CD4-positive, alpha-beta T cell treated with Interleukin-1 beta for 1 hour (primary cell): Measurements from ENCODE around the gene CD82.

Experiments used
- DNase-seq, 2 donors: peaks; one replicate each; pipeline ENCODE4 v3.0.0-alpha.2; 2020 to 2022

CD82 gene

DNA sequence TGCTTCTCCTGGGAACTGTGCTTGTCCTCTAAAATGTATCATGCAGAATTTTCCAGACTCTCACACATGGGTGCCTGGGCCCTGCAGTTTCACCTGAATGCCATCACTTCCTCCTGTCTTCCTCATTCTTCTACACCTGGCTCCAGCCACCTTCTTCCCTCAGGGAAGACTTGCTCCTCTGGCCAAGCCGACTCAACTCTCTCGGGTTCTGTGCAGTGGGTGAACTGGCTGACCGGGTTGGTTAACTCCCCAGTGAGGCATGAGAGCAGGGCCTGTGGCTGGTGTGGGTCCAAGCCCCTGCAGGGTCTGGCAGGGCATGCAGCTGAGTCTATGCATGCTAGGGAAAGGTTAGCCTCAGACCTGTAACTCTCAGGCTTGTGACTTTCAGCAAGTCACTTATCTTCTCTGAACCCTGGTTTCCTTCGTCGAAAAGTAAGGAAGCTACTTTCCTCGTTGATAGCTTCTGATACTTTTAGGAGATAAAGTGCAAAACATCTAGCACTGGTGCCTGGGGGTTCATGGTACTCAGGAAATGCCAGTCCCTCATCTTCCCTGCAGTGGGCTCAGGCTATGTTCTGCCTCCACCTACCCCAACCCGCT lies 11.9 kb downstream of the CD82 start:
- no peak for DNase-seq

DNA sequence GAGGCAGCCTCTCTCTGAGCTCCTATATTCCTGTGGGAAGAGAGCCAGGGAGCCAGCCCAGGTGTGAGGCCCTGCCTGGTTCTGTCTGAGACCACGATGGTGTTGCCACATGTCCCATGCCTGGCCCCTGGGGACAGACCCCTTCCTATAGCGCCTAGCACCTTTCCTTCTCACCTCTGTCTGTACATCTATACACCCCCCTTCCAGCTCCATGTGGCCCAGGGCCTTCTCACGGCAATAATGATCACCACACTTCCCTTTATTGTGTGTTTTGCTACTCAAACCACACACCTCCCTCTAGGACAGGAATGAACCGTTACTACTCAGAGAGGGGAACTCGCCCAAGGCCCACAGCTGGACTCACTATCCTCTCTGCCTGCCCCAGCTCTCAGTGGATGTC lies 12.8 kb downstream of the CD82 start:
- no peak for DNase-seq

DNA sequence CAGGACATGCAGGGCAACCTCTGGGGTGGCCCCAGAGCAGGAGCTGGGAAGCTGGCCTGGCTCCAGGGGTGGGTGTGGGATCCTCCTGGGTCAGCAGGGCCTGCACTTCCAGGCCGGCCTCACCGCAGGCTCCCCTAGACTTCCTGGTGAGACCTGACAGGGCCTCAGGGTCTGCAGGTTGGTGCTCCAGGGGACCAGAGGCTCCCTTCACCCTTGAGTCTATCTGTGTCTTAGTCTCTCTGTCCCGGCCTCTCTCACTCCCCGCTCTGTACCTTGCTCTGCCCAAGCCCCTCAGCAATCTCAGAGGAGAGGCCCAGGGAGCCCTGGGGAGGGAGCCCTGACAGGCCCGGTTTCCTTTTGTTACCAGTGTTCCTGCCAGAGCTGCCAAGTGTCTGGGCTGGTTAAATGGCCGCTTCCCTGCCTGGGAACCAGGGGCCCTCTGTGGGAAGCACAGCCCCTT lies 13.9 kb downstream of the CD82 start:
- no peak for DNase-seq

DNA sequence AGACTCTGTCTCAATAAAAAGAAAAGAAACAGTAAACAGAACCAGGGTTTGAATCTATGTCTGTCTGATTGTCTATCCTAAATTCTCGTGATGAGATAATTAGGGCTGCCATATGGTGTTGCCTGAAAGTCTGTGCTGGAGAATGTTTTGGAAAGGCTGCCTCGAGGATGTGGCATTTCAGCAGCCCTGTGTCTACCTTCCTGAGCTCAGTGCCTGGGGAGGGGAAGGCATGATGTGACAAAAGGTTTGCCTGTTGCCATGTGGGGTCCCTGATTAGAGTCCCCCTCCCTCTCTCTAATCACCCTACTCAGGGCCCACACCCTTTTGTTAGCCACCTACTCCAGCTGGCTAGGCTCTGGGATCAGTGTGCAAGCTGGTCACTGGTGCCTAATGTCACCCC lies 15.2 kb downstream of the CD82 start:
- DNase-seq, result no peak

DNA sequence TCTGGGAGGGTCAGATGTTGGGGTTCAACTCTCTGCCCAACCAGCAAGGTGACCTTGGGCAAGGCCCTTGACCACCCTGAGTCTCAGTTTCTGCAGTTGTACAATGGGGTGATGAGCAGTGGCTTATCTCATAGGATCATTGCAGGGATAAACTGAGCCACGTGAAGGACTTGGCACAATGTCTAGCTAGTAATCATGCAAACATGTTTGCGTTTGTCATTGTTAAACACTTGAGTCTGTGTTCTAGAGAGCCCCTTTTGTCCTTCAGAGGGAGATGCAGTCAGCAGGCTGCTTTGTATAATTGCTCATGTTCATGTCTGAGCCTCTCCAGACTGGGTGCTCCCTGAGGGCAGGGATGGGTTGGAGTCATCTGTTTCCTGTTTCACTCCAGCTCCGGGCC lies 15.8 kb downstream of the CD82 start:
- DNase-seq, result no peak

DNA sequence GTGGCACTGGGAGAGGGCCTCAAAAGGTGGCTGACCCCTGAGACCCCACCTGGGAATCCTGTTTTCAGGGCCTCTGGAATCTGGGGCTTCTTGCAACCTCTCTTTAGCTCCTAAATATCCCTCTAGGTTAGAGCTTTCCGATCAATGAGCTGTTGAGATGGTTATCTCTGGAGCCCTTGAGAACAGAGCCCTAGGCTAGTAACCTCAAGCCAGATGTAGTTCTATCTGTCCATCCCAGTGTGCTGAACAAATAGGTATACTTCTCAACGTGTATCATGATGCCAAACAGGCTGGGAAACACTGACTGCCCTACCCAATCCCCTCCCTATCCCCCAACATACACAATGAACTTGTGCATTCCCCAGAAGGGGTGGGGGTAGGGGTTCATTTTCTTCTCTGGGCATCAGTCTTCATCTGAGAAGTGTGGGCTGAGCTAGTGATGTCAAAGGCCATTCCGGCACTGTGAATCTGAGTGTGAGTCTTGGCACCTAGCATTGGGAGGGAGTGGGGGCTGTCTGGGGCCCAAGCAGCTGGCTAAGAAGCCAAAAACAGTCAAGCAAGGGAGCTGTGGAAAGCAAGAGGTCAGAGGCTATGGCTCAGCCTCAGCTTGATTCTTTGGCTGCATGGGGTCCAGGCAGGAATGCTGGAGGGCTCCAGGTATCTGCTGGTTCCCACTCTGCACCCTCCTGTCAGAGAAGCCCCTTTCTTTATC lies 17.3 kb downstream of the CD82 start:
- no peak for DNase-seq

DNA sequence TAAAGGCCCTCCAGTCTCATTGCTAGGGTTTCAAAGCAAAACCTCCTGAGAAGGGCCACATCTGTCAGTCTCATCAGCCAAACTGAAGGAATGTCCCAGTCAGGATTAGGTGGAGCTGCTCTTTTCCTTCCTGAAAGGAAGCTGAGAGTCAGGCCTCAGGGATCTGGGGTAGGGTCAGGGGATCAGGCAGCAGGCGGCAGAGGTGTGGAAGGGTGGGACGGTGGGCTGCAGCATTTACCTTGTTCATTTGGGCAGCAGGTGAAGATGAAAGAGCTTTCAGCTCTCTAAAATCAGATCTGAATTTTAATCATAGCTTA lies 17.8 kb downstream of the CD82 start:
- DNase-seq, result no peak

DNA sequence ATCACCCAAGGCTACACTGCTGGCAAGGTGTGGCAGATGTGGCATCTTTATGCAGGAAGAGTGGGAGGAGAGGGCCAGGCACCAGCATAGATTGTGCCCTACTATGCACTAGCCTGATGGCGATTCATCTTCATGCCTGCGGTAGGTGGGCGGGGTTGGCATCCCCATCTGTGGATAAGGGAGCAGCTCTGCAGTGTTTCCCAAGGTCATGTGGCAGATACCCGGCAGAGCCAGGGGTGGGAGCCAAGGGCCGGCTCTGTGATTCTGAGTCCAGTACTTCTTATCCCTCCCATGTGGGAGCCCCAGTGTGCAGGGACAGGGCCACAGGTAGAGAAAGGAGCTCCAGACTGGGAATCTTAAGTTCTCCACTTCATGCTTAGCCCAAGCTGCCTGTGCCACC lies 20.0 kb downstream of the CD82 start:
- DNase-seq, result no peak

DNA sequence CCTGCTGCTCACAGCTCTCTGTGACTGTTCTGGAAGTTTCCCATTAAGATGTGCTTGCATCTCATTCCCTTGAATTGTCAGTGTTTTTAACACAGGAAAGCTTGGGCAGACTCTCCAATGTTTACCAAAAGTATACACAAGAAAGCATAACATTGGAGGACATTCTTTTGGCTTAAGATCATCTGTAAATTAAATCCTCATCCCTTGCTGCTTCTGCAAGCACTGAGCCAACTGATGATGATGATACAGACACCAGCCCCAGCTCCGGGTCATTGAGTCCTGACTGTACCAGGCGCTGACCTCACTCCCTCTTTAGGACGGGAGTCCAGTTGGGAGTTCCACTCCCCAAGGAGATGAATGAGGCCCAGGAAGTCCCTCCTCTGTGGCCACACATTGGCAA lies 23.8 kb downstream of the CD82 start:
- DNase-seq, result no peak

DNA sequence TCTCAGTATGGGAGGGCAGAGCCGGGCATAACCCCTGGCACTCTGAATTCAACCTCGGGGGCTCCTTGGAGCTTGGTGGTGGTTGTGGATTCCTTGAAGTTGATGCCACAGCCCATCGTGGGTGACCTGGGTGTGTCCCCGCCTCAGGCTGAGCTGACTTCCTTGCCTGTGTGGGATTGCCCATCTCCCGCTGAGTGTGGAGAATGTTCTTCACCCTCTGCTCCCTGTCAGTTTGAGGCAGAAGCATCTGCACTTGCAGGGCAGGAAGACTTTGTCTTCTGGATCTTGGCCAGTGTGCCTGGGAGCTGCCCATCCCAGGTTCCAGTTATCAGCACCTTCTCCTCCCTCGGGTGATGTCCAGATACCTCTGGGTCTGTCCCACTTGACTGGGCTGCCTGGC lies 25.3 kb downstream of the CD82 start:
- DNase-seq, result no peak

DNA sequence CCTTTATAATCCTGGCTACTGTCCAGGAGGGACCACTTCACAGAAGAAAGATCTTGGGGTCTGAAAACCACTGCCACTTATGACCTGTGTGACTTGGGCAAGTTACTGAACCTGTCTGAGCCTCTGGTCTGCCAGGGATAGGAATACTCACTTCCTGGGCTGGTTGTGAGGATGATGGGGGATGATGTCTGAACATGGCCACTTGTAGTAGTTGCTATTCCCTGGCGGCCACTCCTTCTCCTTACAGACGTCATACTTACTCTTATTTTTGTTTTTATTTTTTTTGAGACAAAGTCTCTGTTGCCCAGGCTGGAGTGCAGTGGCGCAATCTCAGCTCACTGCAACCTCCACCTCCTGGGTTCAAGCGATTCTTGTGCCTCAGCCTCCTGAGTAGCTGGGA lies 26.1 kb downstream of the CD82 start:
- DNase-seq, result no peak

DNA sequence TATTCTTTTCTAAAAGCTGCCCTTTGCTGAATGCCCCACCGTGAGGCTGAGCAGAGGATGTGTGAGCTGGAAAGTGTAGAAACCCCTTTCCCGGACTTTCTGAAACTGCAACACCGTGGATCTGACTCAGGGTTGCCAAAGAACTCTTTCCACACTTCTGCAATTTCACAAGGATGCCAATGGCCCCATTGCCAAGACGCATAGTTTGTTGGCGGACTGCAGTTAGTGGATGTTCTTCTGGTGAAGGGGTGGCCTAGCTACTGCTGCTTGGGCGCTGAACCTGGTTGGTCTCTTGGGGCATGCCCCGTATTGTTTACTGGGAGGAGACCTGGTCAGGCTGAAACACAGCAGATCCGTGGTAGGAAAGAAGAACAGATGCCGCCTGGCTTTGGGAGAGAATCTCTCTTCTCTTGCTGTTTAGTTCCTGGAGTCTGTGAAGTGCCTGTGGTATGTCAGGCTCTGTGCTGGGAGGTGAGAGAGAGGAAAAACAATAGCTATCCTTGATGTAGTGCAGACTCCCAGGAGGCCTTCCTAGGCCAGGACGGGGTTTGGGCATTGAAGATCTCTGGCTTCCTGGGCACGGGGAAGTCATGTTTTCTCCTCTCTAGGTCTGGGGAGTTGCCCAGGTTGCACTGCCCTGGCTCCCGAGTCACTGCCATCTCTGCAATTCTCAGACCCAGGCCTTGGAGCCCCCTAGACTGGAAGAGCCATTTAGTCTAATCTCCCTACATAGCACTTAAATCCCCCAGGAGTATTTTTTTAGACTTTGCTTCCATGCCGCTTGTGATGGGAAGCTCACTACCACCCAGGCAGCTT lies 26.9 kb downstream of the CD82 start:
- peak in 1 of 2 donors; percentile 60 for DNase-seq

DNA sequence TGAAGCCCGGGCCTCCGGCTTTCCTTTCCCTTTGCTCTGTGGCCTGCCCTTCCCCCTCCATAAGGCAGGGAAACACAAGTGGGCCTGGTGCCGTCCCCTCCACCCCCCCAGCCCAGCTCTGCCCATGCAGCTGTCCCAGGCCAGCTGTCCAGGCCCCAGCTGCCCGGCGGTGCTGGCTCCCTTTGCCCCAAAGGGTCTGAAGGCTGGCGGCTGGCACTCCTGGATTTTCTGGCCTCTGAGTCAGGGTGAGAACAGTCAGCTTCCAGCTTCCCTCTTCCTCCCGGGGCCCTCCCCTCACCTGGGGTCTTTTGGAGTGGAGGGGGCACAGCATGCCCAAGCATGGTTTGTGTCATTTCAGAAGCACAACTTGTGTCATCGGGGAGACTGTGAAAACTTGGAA lies 27.8 kb downstream of the CD82 start:
- DNase-seq, result no peak

DNA sequence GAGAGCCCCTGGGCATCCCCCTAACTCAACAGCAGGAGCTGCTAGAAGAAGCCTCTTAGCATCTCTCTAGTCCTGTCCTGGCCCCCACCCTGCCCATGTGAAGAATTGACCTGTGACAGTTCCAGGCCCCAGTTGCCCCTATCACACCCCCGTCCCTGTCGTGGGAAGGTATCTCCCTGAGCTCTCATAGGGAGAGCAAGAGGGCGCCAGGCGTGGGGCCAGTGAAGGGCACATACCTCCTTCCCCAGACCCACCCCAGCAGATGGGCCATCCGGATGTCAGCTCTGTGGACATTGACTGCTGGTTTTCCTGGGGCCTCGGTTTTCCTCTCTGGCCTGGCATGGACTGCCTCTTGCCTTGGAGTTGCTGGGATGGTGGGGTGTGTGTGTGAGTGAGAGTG lies 29.5 kb downstream of the CD82 start:
- no peak for DNase-seq

DNA sequence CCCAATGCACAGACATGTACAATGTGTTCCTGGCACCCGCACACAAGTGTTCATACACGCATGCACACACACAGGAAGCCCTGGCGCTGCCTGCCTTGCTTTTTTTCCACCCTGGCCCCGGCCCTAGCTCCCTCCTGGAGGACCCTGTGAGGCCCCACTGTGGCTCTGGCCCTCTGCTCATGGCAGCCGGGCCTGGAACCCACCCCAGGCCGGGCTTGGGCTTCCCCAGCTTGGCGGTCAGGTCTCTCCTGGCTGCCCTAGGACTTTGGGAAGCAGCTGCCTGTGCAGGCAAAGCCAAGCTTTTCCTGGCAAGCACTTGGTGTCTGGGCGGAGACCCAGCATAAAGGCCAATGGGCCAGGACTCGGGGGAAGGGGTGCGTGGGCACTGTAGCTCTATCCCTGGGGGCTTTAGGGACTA lies 30.5 kb downstream of the CD82 start:
- DNase-seq, result no peak

DNA sequence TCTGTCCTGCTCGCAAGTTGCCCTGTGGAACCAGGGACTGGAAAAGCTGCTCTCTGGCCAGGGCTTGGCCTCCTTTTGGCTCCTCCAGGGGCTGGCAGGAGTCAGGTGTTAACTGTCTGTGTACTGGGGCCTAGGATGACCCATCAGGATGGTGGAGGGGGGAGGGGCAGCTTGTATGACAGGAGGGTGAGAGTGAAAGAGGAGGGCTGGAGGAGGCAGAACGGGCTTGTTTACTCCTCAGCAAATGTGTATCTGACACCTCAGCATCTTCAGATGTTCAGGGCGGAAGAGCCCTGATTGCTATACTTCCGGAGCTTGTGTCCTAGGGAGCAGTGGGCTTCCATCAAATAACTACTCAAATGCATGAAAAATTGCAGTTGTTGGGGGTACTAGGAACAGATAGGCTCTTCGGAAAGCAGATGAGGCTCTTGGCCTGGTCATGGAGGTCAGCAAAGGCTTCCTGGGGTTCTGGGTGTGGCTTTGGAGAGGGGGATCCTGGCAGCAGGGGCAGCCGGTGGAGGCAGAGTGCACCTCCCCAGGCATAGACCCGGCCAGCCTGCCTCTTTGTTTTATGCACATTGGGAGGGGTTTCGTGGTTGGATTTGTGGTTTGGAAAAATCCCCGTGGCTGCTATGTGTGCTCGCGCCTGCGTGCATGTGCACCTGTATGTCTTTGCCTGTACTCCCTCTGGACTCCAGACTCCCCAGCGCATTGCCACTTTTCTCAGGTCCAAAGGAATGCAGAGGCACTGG lies 31.2 kb downstream of the CD82 start:
- DNase-seq, result peak; percentile 72 to 78

DNA sequence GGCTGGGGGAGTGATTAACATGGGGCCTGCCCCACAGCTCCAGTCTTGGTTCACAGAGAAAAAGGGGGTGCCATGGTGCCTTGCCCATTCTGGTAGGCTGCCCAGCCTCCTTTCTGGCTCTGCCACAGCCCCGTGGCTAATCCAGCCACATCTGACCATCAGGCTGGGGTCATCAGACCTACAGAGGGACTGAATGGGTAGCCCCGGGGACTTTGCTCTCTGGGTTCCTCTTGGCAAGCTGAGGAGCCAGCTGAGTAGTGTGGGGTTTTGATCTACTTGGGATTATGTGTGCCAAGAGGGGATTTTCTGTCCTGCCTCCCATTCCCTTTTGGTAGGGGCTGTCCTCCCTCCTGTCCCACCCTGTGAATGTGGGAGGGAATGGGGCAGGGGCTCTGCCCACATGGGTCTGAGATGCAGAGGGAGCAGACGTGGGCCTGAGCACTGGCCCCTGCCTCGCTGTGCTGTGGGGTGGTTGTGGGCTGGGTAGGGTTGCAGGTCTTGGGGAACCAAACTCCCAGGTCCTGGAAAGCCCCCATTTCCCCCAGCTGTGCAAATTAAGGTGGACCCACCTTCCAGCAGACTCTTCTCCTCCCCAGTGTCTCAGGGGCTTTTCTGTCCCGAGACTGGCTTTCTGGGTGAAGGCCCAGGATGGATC lies 32.0 kb downstream of the CD82 start:
- DNase-seq, result no peak

DNA sequence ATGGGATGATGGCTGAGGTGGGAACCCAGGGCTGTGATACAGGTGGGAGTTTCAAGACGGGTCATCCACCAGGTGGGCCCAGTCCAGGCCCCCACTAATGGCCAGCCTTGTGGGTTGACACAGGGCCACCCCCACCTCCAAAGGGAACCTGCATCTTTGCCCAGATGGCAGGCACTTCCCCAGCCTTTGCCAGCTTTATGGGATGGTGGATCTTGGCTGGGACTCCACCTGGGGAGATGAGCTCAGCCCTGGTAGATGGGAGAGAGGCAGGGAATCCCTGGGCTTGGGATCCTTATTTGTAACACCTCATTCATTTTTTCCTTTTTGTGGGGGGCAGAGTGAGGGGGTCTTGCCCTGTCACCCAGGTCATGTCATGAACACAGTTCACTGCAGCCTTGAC lies 33.4 kb downstream of the CD82 start:
- DNase-seq, result no peak

DNA sequence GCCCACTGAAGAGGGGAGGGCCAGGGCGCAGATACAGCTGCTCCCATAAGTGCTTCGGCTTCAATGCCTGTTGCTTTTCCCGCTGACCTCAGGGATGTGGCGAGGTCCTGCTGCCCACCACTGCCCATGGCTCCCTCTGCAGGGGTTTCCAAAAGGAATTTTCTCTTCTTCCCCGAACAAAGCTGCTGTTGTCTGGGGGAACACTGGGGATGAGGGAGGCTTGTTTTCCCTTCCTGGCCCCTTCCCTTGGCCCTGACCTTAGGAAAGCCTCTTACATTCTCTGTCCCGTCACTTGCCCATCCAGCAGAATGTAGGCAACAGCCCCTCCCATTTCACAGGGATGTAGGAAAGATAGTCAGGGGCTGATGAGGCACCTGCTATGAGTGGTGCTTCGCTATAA lies 34.8 kb downstream of the CD82 start:
- no peak for DNase-seq

DNA sequence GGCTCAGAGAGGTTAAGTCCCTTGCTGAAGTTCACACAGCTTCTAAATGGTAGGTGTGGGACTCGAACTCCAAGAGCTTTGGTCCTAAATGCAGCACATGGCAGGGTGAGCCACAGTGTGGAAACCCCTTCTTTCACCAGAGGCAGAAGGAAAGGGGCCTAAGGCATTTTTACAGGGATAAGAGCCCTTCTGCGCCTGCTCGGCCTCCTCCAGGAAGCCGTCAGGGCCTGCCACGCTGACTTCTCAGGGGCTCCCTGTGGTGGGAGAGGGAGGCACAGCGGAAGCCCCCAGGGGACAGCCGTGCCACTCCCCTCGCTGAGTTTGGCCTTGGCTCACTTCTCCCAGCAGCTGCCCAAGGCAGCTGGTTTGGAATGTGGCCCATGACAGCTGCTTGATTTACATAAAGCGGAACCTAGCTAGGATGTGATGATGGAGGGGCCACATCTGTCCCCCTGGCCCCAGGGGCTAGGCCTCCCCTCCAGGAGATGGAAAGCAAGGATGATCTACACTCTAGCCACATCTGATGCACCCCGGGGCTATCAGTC lies 35.4 kb downstream of the CD82 start:
- peak in 1 of 2 donors; percentile 53 for DNase-seq

DNA sequence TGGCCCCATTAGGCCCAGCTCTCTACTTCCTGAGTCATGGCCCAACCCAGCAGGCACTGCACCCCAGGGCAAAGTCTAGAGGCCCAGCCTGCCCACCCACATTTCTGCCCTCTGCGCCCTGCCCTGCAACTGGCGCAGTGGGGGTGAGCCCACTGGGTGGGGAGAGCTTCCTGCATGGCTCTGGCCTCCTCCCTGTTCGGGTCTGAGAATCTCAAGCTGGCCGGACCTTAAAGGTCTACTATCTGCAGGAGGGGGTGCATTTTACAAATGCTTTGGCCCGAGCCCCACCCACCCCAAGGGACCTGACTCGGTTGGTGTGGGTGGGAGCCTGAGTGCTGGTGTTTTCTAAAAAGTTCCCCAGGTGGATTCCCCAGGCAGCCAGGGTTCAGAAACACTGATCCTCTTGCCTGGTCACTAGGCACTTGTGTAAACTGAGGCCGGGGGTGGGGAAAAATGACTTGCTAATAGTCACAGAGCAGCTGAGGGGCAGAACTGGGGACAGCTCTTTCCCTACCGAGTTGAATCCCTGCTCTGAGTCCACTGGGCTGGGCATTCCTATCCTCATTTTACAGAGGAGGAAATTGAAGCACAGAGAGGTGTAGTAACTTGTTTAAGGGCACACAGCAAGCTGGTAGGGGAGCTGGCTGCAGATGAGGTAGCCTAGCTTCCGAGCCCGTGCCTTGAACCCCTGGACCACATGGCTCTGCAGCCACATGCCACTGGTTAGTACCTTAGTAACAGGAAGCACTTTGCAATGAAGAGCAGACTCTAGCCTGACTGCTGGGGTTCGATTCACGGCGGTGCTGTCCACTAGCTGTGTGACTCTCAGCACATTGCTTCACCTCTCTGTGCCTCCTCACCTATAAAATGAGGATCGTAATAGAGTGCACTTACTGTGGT lies 36.3 kb downstream of the CD82 start:
- DNase-seq, result peak in 1 of 2 donors; percentile 43

DNA sequence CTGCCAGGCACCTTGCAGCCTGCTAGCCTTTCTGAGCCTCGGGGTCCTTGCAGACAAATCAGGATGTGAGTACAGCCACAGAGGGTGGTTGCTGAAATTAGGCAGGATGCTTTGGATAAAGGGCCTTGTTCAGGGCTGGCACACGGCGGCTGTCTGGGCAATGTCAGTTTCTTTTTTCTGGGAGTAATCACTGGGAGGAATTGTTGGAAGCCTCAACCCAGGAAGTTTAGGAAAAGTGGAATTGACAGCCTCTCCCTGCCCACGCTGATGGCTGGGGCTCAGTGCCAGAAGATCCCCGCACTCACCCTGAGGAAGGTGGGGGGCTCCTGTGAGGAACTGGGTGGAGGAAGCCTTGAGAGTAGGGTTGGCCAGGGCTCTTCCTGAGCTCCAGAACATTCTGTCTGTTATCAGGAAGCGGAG lies 37.4 kb downstream of the CD82 start:
- DNase-seq, result no peak
